ENCODE data around the gene EHF. TPM values are rescaled to one million over a fixed set of nuclear protein-coding genes. Genes with fewer than 3 reads are reported as not detected.
"Not testable (repeated sequence)": the region's sequence is repeated elsewhere in the genome, so short reads cannot be mapped to it uniquely, and the experiment has no call there.

Gene EHF
- total and polyA plus RNA-seq, 12 donors: 0.11 to 6.8 (median 0.76) TPM

- DNase-seq: no peak
- intact Hi-C loops (cut with DNase I): no loop called here
- WGBS, 4 donors: 94 to 97% (median 95%) methylated on average over 1 of the region's 1 CpG
- no peak overlapping the region for H3K4me3 ChIP-seq
- H3K27me3 ChIP-seq: no peaks in the 10 kb centered on the region
- H3K4me1 ChIP-seq (replicated peaks in 1 of 2): no peaks in the 10 kb centered on the region
- H3K9me3 ChIP-seq (replicated peaks in 1 of 3): no peaks in the 10 kb centered on the region
- TF ChIP-seq POLR2A (IDR thresholded peaks at IDR 0.05) (no peak), CTCF (IDR thresholded peaks at IDR 0.05) (no peak)
- no peak overlapping the region for H3K27ac ChIP-seq
- no peaks in the 10 kb centered on the region for H3K36me3 ChIP-seq (replicated peaks in 1 of 2)
These were observed 62.5 kb downstream of the EHF start for GRCh38 chr11:34683396-34683795.

GRCh38 chr11:34685864-34686263 lies 65.0 kb downstream of the EHF start:
- intact Hi-C loops (cut with DNase I): no loop called here
- H3K36me3 ChIP-seq (replicated peaks in 1 of 2): no peaks in the 10 kb centered on the region
- TF ChIP-seq CTCF (IDR thresholded peaks at IDR 0.05) (no peak), POLR2A (IDR thresholded peaks at IDR 0.05) (no peak)
- no peak for DNase-seq
- H3K9me3 ChIP-seq (replicated peaks in 1 of 3): no peaks in the 10 kb centered on the region
- no peaks in the 10 kb centered on the region for H3K27me3 ChIP-seq
- H3K4me1 ChIP-seq (replicated peaks in 1 of 2): no peaks in the 10 kb centered on the region
- H3K27ac ChIP-seq: no peak overlapping the region
- 97 to 100% (median 98%) methylated on average over 2 of the region's 2 CpGs for WGBS, 4 donors
- no peak overlapping the region for H3K4me3 ChIP-seq

- intact Hi-C loops (cut with DNase I); DNase-seq; H3K27me3 ChIP-seq; H3K4me1 ChIP-seq (replicated peaks in 1 of 2); H3K4me3 ChIP-seq; H3K27ac ChIP-seq; H3K36me3 ChIP-seq (replicated peaks in 1 of 2): not testable (repeated sequence)
- peaks cover 0 to 11% (median 0%) of the 10 kb centered on the region in 3 donors for H3K9me3 ChIP-seq (replicated peaks in 1 of 3)
- WGBS, 4 donors: 84 to 93% (median 88%) methylated on average over 3 to 23 of the region's 26 CpGs
These were observed 71.4 kb downstream of the EHF start for GRCh38 chr11:34692299-34692698.

GRCh38 chr11:34696862-34697261 lies 76.0 kb downstream of the EHF start:
- Histone ChIP-seq H3K9me3 (replicated peaks in 1 of 3) (peaks cover 0 to 11% (median 0%) of the 10 kb centered on the region in 3 donors), H3K27ac (no peak overlapping the region), H3K27me3 (no peaks in the 10 kb centered on the region), H3K4me3 (no peak overlapping the region), H3K36me3 (replicated peaks in 1 of 2) (no peaks in the 10 kb centered on the region), H3K4me1 (replicated peaks in 1 of 2) (no peaks in the 10 kb centered on the region)
- no peak for DNase-seq
- TF ChIP-seq POLR2A (IDR thresholded peaks at IDR 0.05) (no peak), CTCF (IDR thresholded peaks at IDR 0.05) (no peak)
- intact Hi-C loops (cut with DNase I): no loop called here

- intact Hi-C loops (cut with DNase I): no loop called here
- no peak for TF ChIP-seq CTCF (IDR thresholded peaks at IDR 0.05)
- no peak for TF ChIP-seq POLR2A (IDR thresholded peaks at IDR 0.05)
- Histone ChIP-seq H3K27me3 (no peaks in the 10 kb centered on the region), H3K4me1 (replicated peaks in 1 of 2) (no peaks in the 10 kb centered on the region), H3K27ac (no peak overlapping the region), H3K4me3 (no peak overlapping the region), H3K9me3 (replicated peaks in 1 of 3) (peaks cover 0 to 3% (median 0%) of the 10 kb centered on the region in 3 donors), H3K36me3 (replicated peaks in 1 of 2) (no peaks in the 10 kb centered on the region)
- 42 to 100% (median 73%) methylated on average over 1 to 2 of the region's 2 CpGs for WGBS, 4 donors
- DNase-seq: no peak
These were observed 86.0 kb downstream of the EHF start for GRCh38 chr11:34706709-34707461.
